Measurements from ENCODE around the gene CRYBG1.

The CRYBG1 gene

GRCh38 chr6:106613590-106613989 lies 253.1 kb downstream of the CRYBG1 start:
- DNase-seq = no peak

GRCh38 chr6:106614166-106614565 lies 253.6 kb downstream of the CRYBG1 start:
- no peak for DNase-seq

DNA sequence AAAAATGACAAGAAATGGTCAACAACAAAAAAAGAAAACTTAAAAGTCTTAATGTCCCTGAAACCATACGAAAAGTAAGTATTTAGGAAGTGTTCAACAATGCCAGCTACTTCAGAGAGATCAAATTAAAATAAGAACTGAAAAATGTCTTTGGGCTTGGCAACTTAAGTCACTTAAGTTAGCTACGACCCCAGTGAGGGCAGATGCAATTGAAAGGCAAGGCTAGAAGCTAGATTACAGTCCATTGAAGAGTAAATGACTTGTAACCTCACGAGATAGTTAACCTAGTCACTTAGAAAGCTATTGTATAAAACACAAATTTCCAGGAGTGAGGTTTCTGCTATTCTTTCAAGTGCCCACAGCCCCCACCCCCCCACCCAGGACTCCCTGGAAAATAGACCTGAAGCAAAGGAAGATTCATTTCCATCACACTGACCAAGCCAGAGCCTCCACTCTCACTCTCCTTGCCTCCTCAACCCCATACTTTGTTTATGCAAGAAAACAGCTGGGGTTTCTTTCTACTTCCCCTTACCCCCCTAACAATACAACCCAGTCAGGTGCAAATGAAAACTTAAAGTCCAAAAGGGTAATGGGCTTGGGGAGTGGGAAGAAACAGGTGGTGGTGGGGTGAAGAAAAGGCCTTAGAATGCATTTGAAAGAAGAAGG lies 254.2 kb downstream of the CRYBG1 start:
- no peak for DNase-seq

DNA sequence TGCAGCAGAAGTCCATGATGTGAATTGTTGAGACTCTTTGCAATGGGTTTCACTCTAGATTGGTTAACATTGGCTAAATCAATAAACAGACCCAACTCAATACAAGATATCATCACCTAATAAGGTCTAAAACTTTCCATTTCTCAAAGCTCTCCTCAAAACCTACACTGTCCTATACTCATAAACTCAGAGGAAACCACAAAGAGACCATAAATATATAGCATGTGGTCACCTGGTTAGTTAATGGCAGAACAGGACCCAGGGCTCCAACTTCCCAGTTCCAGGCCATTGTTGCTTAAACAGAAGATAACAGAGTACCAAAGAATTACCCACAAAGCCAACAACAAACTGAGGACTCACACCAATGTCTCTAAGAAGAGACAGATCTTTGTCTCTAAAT lies 256.8 kb downstream of the CRYBG1 start:
- no peak for DNase-seq

- no peak for DNase-seq
Observed at GRCh38 chr6:106617857-106618256, 257.3 kb downstream of the CRYBG1 start.

GRCh38 chr6:106618324-106618723 lies 257.8 kb downstream of the CRYBG1 start:
- DNase-seq = no peak

DNA sequence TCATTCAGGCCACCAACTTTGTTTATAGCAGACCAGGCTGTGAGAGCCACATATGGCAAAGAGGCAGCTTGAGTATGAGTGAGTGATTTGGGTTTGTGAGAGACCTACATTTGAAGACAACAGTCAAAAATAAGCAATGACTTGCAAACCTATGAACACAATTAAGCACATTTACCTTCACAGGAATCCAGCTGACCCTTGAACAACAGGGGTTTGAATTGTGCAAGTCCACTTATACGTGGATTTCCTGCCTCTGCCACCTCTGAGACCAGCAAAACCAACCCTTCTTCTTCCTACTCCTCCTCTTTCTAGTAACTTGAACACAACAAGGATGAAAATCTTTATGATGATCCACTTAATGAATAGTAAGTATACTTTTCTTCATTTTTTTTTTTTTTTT lies 258.7 kb downstream of the CRYBG1 start:
- no peak for DNase-seq

- DNase-seq = no peak
Observed at GRCh38 chr6:106620931-106621672, 260.6 kb downstream of the CRYBG1 start.

Data from NCI-H1930 (cell line).